Activated naive CD8-positive, alpha-beta T cell treated with anti-CD3 and anti-CD28 coated beads, Interleukin-2, amount 50 U/mL, for 24 hours (primary cell): Measurements from ENCODE around the gene ZBTB7B.

Experiments used
- ATAC-seq: fragments of 150-1000 bp; cut with Tn5 transposase; one replicate; pipeline ENCODE4 v1.10.0; 2021
- DNase-seq: peaks from one replicate; pipeline ENCODE4 v3.0.0; 2021
- H3K27ac Mint-ChIP-seq: one replicate; pipeline ENCODE4 v1.8.0; 2021; ENCODE audit warnings: mild to moderate bottlenecking, mixed read lengths
- H3K27me3 Mint-ChIP-seq: one replicate; pipeline ENCODE4 v1.8.0; 2021; ENCODE audit warnings: mixed read lengths
- H3K36me3 Mint-ChIP-seq: one replicate; pipeline ENCODE4 v1.8.0; 2021; ENCODE audit warnings: low read depth, mixed read lengths
- H3K4me1 Mint-ChIP-seq: one replicate; pipeline ENCODE4 v1.8.0; 2021; ENCODE audit warnings: mixed read lengths
- H3K4me3 Mint-ChIP-seq: one replicate; pipeline ENCODE4 v1.8.0; 2021; ENCODE audit warnings: mild to moderate bottlenecking, moderate library complexity, mixed read lengths
- H3K9me3 Mint-ChIP-seq: one replicate; pipeline ENCODE4 v1.8.0; 2021; ENCODE audit warnings: mixed read lengths

Gene ZBTB7B

GRCh38 chr1:154962156-154962749 is 40.3 kb upstream of the ZBTB7B start:
- H3K27ac Mint-ChIP-seq = peak overlapping the region; percentile 90
- ATAC-seq = no peak
- peaks cover 27% of the 10 kb centered on the region for H3K4me1 Mint-ChIP-seq
- DNase-seq = peak; percentile 33
- H3K4me3 Mint-ChIP-seq = peak overlapping the region; percentile 95
- no peaks in the 10 kb centered on the region for H3K27me3 Mint-ChIP-seq
- peaks cover 21% of the 10 kb centered on the region for H3K36me3 Mint-ChIP-seq
- no peaks in the 10 kb centered on the region for H3K9me3 Mint-ChIP-seq

DNA sequence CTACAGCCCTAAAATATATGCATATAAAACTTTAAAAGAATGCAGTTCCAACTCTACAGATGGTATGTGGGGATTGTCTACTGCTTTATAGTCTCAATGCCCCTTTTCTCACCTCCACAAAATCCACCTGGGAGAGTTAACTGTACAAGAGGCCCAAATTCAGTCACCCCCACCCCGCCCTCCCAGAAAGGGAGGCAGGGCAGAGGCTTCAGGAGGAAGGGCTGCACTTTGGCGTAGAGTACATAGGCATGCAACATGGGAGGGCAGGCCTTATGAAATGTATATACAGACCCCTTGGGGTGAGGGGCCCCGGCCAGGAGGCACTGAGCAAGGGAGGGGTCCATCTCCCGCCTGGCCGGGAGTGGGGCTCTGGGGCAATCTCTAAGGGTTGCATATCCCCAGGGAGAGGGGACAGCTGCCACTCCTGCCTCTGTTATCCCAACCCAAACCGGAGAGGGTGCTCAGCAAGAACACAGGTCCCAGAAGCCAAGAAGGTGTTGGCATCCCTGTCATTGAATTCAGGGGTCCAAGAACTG is 39.7 kb upstream of the ZBTB7B start:
- Mint-ChIP-seq H3K27me3 (no peaks in the 10 kb centered on the region), H3K27ac (peak overlapping the region; percentile 90), H3K36me3 (peaks cover 21% of the 10 kb centered on the region), H3K4me1 (peaks cover 27% of the 10 kb centered on the region), H3K4me3 (peak overlapping the region; percentile 95), H3K9me3 (no peaks in the 10 kb centered on the region)
- DNase-seq = no peak
- no peak for ATAC-seq

DNA sequence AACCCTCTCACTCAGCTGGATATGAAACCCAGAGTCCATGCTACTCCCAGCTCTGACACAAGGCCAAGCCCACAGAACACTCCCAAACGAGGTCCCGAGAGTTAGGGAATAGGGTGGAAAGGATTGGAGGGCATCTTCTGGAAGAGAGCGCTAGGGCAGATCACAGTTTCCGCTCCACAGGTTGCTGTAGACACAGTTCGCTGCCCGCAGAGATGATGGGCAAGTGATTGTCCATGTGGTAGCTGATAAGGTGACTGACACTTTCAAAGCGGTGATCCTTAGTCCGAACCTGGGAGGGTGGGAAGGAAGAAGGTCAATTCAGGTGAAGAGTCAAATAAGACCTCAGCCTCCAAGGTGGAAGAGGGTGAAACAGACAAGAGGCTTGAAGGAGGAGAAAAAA is 39.0 kb upstream of the ZBTB7B start:
- no peak for DNase-seq
- peaks cover 23% of the 10 kb centered on the region for H3K4me1 Mint-ChIP-seq
- H3K36me3 Mint-ChIP-seq = peaks cover 21% of the 10 kb centered on the region
- ATAC-seq = no peak
- no peaks in the 10 kb centered on the region for H3K27me3 Mint-ChIP-seq
- no peaks in the 10 kb centered on the region for H3K9me3 Mint-ChIP-seq
- no peak overlapping the region for H3K4me3 Mint-ChIP-seq
- H3K27ac Mint-ChIP-seq = no peak overlapping the region

DNA sequence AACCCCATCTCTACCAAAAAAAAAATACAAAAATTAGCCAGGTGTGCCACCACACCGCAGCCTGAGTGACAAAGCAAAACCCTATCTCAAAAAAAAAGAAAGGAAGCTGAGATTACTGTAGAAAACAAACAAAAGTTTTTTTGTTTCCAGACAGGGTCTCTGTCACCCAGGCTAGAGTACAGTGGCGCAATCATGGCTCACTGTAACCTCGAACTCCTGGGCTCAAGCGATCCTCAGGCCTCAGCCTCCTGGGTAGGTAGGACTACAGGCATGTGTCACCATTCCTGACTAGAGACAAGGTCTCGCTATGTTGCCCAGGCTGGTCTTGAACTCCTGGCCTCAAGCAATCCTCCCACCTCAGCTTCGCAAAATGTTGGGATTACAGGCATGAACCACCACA is 38.2 kb upstream of the ZBTB7B start:
- no peaks in the 10 kb centered on the region for H3K9me3 Mint-ChIP-seq
- H3K4me1 Mint-ChIP-seq = peaks cover 24% of the 10 kb centered on the region
- no peaks in the 10 kb centered on the region for H3K27me3 Mint-ChIP-seq
- no peak overlapping the region for H3K4me3 Mint-ChIP-seq
- ATAC-seq (no peak), DNase-seq (no peak)
- H3K27ac Mint-ChIP-seq = peak overlapping the region; percentile 56
- peaks cover 21% of the 10 kb centered on the region for H3K36me3 Mint-ChIP-seq

- DNase-seq (no peak), ATAC-seq (no peak)
- Mint-ChIP-seq H3K27me3 (no peaks in the 10 kb centered on the region), H3K4me3 (no peak overlapping the region), H3K4me1 (peaks cover 21% of the 10 kb centered on the region), H3K36me3 (peaks cover 15% of the 10 kb centered on the region), H3K9me3 (no peaks in the 10 kb centered on the region), H3K27ac (no peak overlapping the region)
Observed at GRCh38 chr1:154966111-154966510, 36.5 kb upstream of the ZBTB7B start.

- H3K36me3 Mint-ChIP-seq = peaks cover 15% of the 10 kb centered on the region
- DNase-seq = no peak
- no peaks in the 10 kb centered on the region for H3K27me3 Mint-ChIP-seq
- H3K4me3 Mint-ChIP-seq = no peak overlapping the region
- H3K27ac Mint-ChIP-seq = no peak overlapping the region
- peaks cover 30% of the 10 kb centered on the region for H3K4me1 Mint-ChIP-seq
- no peaks in the 10 kb centered on the region for H3K9me3 Mint-ChIP-seq
- no peak for ATAC-seq
Observed at GRCh38 chr1:154967331-154967950, 35.2 kb upstream of the ZBTB7B start.

- ATAC-seq (no peak), DNase-seq (no peak)
- Mint-ChIP-seq H3K27ac (peak overlapping the region; percentile 19), H3K4me1 (peaks cover 32% of the 10 kb centered on the region), H3K9me3 (no peaks in the 10 kb centered on the region), H3K36me3 (peaks cover 11% of the 10 kb centered on the region), H3K4me3 (no peak overlapping the region), H3K27me3 (no peaks in the 10 kb centered on the region)
Observed at GRCh38 chr1:154968731-154969130, 33.9 kb upstream of the ZBTB7B start.

- Mint-ChIP-seq H3K36me3 (peaks cover 8% of the 10 kb centered on the region), H3K9me3 (no peaks in the 10 kb centered on the region), H3K4me3 (no peak overlapping the region), H3K27me3 (no peaks in the 10 kb centered on the region), H3K27ac (peak overlapping the region; percentile 19), H3K4me1 (peaks cover 29% of the 10 kb centered on the region)
- DNase-seq = no peak
- ATAC-seq = no peak
Observed at GRCh38 chr1:154969246-154969645, 33.4 kb upstream of the ZBTB7B start.

GRCh38 chr1:154969860-154970452 is 32.6 kb upstream of the ZBTB7B start:
- Mint-ChIP-seq H3K36me3 (peaks cover 8% of the 10 kb centered on the region), H3K9me3 (no peaks in the 10 kb centered on the region), H3K27ac (peak overlapping the region; percentile 43), H3K4me1 (peaks cover 29% of the 10 kb centered on the region), H3K27me3 (no peaks in the 10 kb centered on the region), H3K4me3 (no peak overlapping the region)
- DNase-seq = no peak
- no peak for ATAC-seq

- Mint-ChIP-seq H3K4me3 (no peak within 1 kb of the TSS), H3K27ac (peak within 1 kb of the TSS; percentile 76), H3K36me3 (peaks cover 1% of the 10 kb centered on the region), H3K9me3 (no peaks in the 10 kb centered on the region), H3K27me3 (no peaks in the 10 kb centered on the region), H3K4me1 (peaks cover 29% of the 10 kb centered on the region)
- DNase-seq (peak; percentile 59), ATAC-seq (no peak)
Observed at GRCh38 chr1:154970631-154971340, 31.8 kb upstream of the ZBTB7B start, which contains the start of gene SHC1. TSS of gene SHC1 (minus strand) at chr1:154970747. CDS start at chr1:154970526, 221 bp downstream.

GRCh38 chr1:154971341-154971998 is 31.1 kb upstream of the ZBTB7B start:
- H3K4me3 Mint-ChIP-seq = no peak overlapping the region
- no peaks in the 10 kb centered on the region for H3K27me3 Mint-ChIP-seq
- H3K4me1 Mint-ChIP-seq = peaks cover 29% of the 10 kb centered on the region
- no peak for ATAC-seq
- H3K9me3 Mint-ChIP-seq = no peaks in the 10 kb centered on the region
- peak overlapping the region; percentile 32 for H3K27ac Mint-ChIP-seq
- DNase-seq = no peak
- peaks cover 3% of the 10 kb centered on the region for H3K36me3 Mint-ChIP-seq

DNA sequence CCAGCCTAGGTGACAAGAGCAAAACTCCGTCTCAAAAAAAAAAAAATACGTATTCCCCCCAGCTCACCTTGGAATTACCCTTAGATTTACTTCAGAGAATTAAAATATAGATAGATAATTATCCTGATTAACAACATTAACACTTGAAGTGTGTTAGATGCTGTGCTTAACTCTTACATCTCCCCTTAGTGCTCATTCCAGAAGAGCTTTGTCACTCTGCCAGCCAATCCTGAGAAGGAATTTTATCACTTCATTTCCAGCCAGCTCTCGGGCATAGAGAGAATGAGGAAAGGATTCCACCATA is 30.4 kb upstream of the ZBTB7B start:
- ATAC-seq (no peak), DNase-seq (no peak)
- Mint-ChIP-seq H3K9me3 (no peaks in the 10 kb centered on the region), H3K36me3 (peaks cover 9% of the 10 kb centered on the region), H3K4me3 (no peak overlapping the region), H3K4me1 (peaks cover 30% of the 10 kb centered on the region), H3K27me3 (no peaks in the 10 kb centered on the region), H3K27ac (peak overlapping the region; percentile 60)

- DNase-seq = no peak
- H3K4me1 Mint-ChIP-seq = peaks cover 34% of the 10 kb centered on the region
- H3K36me3 Mint-ChIP-seq = peaks cover 9% of the 10 kb centered on the region
- peak overlapping the region; percentile 60 for H3K27ac Mint-ChIP-seq
- no peaks in the 10 kb centered on the region for H3K27me3 Mint-ChIP-seq
- H3K4me3 Mint-ChIP-seq = no peak overlapping the region
- no peaks in the 10 kb centered on the region for H3K9me3 Mint-ChIP-seq
- no peak for ATAC-seq
Observed at GRCh38 chr1:154972517-154973343, 29.9 kb upstream of the ZBTB7B start.
